KBM-7 (cell line): ENCODE data around the gene CLIC4.
"Not testable (repeated sequence)": the region's sequence is repeated elsewhere in the genome, so short reads cannot be mapped to it uniquely, and the experiment has no call there.

ENCODE experiments used
- DNase-seq: peaks from one replicate; pipeline ENCODE4 v3.0.0-alpha.2; 2015
- in situ Hi-C: fragments of 300-500 bp; cut with MboI; formaldehyde crosslinking; loops from 2 replicates; pipeline ENCODE4 v1.14.3; 2020; ENCODE audit warnings: low sequenced_read_pairs, low pct_unique_long_range_greater_than_20kb, mixed read lengths

CLIC4 gene

DNA sequence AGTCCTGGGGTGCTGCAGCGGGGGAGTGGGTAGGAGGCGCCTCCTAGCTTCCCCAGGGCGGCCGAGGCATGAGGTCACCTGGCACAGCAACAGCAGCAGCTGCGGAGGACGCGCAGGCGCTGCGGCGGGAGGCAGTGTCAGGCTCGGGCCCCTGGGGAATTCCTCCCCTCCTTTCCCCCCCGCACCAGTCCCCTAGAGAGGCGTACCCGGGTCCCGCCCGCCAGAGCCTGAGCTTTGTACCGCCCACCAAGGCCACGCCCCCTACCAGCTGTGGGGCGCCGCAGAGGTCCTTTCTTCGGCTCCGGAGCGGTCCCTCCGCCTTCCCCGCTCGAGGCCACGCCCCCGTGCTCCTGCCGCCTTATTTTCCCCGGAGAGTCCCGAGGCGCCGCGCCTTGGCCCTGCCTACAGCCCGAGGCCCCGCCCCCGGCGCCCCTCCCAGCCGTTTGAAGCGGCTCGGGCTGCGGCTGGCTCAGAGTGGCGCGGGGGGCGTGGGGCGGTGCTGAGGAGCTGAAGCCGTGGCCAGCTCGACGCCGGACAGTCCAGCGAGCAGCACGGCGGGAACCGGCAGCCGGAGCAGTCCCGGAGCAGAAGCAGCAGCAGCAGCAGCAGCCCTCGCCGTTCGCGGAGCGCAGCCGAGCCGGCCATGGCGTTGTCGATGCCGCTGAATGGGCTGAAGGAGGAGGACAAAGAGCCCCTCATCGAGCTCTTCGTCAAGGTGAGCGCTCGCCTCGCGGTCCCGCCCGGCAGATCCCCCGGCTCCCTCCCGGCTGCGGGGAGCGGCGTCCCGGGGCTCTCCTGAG lies at the start of gene CLIC4:
CLIC4 (plus strand) TSS at position 537 of the 800 bp plus-strand sequence; CDS start at position 644, 107 bp downstream.
- peak; percentile 100 for DNase-seq
- in situ Hi-C loops: no loop called here

DNA sequence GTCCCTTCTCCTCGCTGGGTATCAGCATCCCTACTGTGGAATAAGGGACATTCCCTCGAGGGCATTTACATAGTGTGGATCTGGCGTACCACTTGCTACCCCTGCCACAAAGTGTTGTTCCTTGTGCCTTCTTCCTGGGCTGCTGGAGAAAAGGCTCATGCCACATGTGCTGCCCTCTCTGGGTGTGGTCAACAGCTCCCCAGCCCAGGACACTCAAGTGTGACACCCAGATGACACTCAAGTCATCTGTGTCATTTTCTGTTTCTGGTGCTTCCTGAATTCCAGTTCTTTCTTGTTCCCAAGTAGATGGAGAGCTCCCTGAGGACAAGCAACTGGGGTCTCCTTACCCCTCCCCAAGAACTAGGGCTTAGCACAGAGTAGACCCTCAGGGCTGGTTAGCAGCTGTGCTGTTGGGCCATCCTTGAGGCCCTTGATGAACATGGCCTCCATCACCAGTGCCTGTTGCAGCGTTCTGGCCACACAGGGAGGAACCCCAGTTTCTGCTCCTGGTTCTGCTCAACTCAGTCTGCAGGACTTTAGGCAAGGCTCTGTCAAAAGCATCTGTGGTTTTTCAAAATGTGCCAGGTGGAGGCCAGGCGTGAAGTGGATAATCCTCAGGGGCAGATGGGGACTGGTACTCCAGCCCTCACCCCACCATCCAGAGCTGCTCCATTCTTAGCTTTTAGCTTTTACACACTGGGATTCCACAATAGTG lies 49.0 kb upstream of the CLIC4 start:
- in situ Hi-C loops: loop anchor here (25.0 kb wide), 1 partner anchor 141 kb away; no protein-coding TSS in a partner anchor
- DNase-seq: no peak

DNA sequence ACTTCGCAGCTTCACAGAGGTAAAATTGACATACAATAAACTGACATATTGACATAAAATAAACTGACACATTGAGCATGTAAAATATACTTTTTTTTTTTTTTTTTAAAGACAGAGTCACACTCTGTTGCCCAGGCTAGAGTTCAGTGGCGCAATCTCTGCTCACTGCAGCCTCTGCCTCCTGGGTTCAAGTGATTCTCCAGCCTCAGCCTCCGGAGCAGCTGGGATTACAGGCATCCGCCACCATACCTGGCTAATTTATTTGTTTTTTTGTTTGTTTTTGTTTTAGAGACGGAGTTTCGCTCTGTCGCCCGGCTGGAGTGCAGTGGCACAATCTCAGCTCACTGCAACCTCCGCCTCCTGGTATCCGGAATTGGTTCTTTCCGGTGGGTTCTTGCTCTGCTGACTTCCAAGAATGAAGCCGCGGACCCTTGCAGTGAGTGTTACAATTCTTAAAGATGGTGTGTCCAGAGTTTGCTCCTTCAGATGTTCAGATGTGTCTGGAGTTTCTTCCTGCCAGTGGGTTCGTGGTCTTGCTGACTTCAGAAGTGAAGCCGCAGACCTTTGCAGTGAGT lies 48.4 kb upstream of the CLIC4 start:
- in situ Hi-C loops: loop anchor here (25.0 kb wide), 1 partner anchor 140 kb away; no protein-coding TSS in a partner anchor
- peak; percentile 36 for DNase-seq

DNA sequence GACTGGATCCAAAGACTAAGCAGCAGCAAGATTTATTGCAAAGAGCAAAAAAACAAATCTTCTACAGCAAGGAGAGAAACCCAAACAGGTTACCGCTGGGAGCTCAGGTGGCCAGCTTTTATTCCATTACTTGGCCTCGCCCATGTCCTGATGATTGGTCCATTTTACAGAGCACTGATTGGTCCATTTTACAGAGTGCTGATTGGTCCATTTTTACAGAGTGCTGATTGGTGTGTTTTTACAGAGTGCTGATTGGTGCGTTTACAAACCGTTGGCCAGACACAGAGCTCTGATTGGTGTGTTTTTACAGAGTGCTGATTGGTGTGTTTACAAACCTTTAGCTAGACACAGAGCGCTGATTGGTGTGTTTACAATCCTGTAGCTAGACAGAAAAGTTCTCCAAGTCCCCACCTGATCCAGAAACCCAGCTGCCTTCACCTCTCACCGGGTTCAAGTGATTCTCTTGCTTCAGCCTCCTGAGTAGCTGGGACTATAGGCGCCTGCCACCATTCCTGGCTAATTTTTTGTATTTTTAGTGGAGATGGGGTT lies 47.7 kb upstream of the CLIC4 start:
- in situ Hi-C loops: loop anchor here (25.0 kb wide), 1 partner anchor 140 kb away; no protein-coding TSS in a partner anchor

DNA sequence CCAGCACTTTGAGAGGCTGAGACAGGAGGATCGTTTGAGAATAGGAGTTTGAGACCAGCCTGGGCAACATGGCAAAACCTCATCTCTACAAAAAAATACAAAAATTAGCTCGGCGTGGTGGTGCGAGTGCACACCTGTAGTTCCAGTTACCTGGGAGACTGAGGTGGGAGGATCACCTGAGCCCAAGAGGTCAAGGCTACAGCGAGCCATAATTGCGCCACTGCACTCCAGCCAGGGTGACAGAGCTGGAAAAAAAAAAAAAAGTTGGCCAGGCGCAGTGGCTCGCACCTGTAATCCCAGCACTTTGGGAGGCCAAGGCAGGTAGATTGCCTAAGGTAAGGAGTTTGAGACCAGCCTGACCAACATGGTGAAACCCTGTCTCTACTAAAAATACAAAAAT lies 46.9 kb upstream of the CLIC4 start:
- in situ Hi-C loops: loop anchor here (25.0 kb wide), 1 partner anchor 139 kb away; no protein-coding TSS in a partner anchor
- not testable (repeated sequence) for DNase-seq

More for the DNA sequence above, 47.7 kb upstream of the CLIC4 start:
- DNase-seq: peak; percentile 27

DNA sequence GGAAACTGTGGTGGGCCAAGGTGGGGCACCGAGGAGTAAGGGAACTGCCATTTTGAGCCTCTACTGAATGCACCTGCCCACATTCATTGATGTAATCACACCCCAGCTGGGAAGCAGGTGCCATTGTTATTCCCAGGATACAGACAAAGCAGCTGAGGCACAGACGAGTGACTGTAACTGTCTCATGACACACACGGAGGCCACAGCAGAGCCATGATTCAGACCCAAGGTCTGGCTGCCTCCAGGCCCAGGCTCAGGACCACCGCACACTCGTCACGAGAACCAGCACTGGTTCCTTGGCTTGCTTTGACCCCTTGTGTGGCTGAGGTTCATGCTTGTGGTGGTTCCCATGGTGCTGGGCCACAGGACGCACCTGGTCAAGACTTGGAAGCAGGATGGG lies 45.6 kb upstream of the CLIC4 start:
- no peak for DNase-seq
- in situ Hi-C loops: loop anchor here (25.0 kb wide), 1 partner anchor 138 kb away; no protein-coding TSS in a partner anchor

DNA sequence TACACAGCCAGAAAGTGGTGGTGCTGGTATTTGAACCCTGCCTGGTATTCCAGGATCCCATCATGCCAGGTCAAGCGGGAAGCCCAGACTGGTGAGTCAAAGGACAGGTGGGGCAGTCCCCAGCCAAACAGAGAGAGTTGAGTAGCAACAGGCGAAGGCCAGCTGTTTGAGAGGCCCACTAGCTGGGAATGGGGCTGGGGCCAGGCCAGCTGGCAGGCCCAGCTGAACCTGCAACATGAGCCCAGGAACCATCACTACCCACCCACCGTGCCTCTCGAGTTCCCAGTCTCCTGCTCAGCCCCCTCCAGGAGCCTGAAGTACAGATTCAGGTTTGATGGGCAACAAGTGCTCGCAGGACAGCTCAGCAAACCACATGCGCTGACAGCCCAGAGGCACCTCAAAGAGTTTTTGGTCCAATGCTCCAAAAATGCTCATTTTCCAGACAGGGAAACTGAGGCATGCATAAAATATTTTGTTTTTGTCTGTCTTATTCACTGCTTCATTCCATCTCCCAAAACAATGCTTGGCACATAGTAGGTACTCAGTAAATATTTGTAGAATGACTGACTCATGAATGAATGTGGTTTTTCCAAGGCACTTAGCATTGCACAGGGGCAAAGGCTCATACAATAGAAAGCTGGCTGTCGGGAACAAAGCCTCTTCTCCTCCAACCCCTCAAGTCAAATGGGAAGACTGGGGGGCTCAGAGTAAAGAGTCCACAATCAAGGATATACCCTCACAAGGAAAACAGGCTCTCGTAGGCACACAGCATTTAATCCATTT lies 42.5 kb upstream of the CLIC4 start:
- DNase-seq: no peak
- in situ Hi-C loops: no loop called here

DNA sequence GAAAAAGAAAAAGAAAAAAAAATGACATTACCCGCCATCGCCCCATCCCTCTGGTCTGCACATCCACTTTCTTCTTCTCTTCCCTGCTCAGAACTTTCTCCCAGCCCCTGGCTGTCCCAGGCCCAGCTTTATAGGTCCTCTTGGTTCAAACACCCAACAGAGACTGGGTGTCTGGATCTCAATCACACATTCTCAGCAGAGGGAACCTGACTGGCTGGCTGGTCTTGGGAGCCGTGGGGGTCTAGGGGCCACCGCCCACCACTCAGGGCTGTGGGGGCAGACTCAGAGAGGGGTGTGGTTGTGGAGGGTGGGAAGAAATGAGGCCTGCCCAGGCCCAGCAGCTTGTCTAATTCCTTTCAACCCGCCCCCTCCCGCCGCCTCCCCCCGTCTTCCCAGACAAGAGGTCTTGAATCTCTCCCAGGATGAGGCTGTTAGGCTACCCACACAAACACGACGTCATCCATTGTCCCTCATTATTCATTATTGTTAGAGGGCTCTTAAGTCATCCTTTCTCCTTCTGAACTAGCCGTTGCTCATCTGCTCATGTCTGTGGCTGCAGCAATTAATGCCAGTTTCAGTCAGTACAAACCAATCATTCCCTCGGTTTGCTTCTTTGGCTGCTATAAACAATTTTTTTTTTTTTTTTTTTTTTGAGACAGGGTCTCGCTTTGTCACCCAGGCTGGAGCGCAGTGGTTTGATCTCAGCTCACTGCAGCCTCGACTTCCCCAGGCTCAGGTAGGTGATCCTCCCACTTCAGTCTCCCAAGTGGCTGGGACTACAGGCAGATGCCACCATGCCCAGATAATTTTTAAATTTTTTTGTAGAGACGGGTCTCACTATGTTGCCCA lies 40.6 kb upstream of the CLIC4 start:
- in situ Hi-C loops: no loop called here
- no peak for DNase-seq

DNA sequence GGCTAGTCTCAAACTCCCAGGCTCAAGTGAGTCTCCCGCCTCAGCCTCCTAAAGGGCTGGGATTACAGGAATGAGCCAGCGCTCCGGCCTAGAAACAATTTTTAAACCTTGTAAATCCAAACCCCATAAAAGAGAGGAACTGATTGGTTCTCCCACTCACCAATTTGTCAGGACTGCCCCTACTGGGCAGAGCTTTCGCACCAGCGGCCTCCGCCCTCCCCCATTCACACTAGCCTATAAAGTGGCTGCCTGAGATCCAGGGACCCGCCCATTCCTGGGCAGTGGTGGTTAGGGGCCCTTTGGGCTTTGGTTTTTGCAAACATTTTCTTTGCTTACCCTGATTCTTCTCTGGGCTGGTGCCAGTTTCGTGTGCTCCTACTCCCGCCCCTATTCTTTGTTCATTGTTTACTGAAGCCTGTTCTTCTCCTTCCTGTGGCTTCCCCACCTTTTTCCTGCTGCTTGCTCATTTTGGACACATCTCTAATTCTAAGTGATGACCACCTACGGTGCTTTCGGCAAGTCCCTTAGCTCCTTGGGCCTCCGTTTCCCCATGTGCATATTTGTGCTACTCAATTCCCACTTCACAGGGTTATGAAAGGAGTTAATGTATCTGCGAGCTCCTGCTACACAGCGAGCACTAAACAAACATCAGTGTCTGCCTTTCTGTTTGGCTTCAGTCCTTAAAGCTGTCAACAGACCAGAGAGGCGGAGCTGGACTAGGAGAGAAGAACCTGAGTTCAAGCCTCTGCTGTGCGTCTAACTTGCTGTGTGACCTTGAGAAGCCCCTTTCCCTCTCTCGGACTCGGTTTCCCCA lies 39.8 kb upstream of the CLIC4 start:
- in situ Hi-C loops: no loop called here
- DNase-seq: peak; percentile 89

DNA sequence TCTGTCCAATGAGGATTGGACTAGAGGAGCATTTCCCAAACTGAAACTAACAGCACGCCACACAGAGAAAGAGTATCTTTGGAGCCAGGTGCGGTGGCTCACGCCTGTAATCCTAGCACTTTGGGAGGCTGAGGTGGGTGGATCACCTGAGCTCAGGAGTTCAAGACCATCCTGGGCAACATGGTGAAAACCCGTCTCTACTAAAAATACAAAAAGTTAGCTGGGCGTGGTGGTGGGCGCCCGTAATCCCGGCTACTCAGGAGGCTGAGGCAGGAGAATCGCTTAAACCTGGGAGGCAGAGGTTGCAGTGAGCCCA lies 39.2 kb upstream of the CLIC4 start:
- in situ Hi-C loops: not testable (repeated sequence)

DNA sequence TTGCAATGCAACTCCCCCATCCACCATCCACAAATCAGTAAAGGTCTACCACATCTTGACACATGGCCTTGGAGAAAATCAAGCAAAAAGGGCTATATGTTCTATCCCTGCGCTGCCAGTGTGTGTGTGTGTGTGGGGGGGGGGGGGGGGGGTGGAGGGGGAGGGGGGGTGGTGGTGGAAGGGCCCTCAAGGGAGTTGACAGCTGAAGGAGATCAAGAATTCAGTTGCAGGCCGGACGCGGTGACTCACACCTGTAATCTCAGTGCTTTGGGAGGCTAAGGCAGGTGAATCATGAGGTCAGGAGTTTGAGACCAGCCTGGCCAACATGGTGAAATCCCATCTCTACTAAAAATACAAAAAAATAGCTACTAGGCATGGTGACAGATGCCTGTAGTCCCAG lies 37.6 kb upstream of the CLIC4 start:
- in situ Hi-C loops: no loop called here

More for the DNA sequence above, 39.2 kb upstream of the CLIC4 start:
- DNase-seq: not testable (repeated sequence)

DNA sequence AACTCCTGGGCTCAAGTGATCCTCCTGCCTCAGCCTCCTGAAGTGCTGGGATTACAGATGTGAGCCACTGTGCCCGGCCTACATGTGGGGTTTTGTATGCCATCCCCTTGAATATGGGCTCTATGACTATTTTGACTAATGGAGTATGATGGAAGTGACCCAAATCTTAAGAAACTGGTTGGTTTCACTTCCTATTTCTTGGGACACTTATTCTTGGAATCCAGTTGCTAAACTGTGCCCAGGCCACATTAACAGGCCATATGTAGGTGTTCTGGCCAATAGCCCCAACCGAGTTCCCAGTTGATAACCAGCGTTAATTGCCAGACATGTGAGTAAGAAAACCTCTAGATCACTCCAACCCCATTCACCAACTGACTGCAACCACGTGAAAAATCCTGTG lies 36.3 kb upstream of the CLIC4 start:
- in situ Hi-C loops: no loop called here
- peak; percentile 69 for DNase-seq

More for the DNA sequence above, 37.6 kb upstream of the CLIC4 start:
- no peak for DNase-seq

DNA sequence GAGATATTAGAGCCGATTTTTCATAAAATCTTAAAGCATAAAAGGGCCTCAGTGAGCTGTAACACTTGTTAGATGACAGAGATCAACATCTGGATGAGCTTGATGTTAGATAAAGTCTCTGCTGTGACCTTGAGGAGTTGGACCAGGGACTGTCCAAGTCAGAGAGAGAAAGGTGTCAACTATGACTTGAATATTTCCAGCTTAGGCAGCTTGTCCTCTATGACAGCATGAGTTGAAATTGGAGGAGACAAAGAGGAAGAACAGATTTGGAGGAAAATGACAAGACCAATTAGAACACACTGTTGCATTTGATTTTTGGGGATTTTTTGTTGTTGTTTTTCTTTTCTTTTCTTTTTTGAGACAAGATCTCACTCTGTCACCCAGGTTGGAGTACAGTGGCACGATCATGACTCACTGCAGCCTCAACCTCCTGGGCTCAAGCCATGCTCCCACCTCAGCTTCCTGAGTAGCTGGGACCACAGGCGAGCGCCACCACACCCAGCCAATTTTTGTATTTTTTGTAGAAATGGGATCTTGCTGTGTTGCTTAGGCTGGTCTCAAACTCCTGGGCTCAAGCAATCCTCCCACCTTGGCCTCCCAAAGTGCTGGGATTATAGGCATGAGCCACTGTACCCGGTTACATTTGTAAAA lies 35.3 kb upstream of the CLIC4 start:
- no peak for DNase-seq
- in situ Hi-C loops: no loop called here

DNA sequence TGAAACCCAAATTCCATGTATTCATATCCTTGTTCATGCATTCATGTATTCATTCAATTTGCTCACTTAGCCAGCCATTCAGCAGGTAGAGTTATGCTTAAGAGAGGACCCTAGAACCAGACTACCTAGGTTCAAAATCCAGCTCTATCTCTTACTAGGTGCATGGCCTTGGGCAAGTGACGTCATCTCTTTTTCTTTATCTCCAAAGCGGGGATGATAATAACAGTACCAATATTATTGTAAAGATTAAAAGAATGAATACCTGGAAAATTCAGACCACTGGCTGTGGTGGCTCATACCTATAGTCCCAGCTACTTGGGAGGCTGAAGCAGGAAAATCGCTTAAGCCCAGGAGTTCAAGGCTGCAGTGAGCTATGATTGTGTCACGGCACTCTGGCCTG lies 33.9 kb upstream of the CLIC4 start:
- DNase-seq: no peak
- in situ Hi-C loops: no loop called here

DNA sequence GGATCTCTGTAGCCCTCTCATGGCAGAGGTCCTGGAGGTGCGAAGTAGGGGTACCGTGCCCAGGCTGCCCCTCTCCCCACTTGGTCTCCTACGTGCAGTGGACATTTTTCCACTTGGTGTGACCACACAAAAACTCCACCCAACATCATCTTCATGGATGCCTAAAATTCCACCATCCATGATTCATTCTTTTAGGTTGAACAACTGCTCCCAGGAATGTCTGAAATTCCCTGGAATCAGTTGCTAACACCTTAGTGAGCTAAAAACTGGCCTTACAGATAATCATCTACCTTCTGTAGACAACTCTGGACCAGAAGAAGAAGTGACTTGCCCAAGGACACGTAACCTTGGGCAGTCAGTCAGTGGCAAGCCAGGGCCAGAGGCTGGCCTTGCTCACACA lies 32.1 kb upstream of the CLIC4 start:
- in situ Hi-C loops: no loop called here
- no peak for DNase-seq

DNA sequence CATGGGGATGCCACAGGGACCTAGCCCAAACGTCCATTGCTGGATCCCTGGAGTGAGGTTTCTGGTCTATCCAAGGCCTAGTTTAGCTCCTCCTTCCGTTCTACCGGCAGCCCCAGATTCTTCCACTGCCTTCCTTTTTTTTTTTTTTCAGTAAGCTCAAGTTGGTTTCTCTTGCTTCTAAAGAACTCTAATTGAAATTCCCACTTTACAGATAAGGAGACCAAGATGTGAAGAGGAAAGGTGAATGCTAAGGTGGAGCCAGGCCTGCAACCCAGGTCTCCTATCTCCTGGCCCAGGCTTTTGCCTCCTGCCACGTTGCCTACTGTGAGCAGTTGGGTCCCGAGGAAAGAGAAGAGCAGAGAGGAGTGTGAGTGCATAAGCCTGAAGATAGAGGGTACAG lies 31.5 kb upstream of the CLIC4 start:
- DNase-seq: no peak
- in situ Hi-C loops: no loop called here
